ENCODE data around the gene CFAP74. TPM values are rescaled to one million over a fixed set of nuclear protein-coding genes. Genes with fewer than 3 reads are reported as not detected.

CFAP74 gene
- total RNA-seq, 1 experiment from 2014 or later: 0.28 TPM

- no peaks in the 10 kb centered on the region for H4K20me1 ChIP-seq (ENCODE audit: control insufficient read depth, insufficient read depth, insufficient read length)
- no peaks in the 10 kb centered on the region for H3K23me2 ChIP-seq (ENCODE audit: insufficient read length, low read depth, low read length, poor library complexity, severe bottlenecking)
- H3K4ac ChIP-seq (ENCODE audit: low read depth, low read length): no peak overlapping the region
- no peak overlapping the region for H2AK5ac ChIP-seq (ENCODE audit: insufficient read length, low read length)
- no peak overlapping the region for H2BK12ac ChIP-seq (ENCODE audit: insufficient read length, low read depth, low read length)
- no peak overlapping the region for H3K9ac ChIP-seq (ENCODE audit: extremely low read depth, insufficient read length, low read length)
- no peaks in the 10 kb centered on the region for H3K79me2 ChIP-seq (ENCODE audit: insufficient read depth, low read length)
- no peak for TF ChIP-seq CTCF (conservative IDR thresholded peaks at IDR 0.05)
- H2BK20ac ChIP-seq (ENCODE audit: low read depth, low read length, poor library complexity, severe bottlenecking): no peak overlapping the region
- H4K8ac ChIP-seq (replicated peaks; ENCODE audit: insufficient read length, low read depth, low read length): no peak overlapping the region
- no peak overlapping the region for H3K23ac ChIP-seq (ENCODE audit: insufficient read length, low read depth, low read length)
- Mint-ChIP-seq H3K4me3 (no peak overlapping the region), H3K36me3 (ENCODE audit: insufficient read depth in 1 of 3, low read depth in 3 of 3) (peaks cover 0 to 11% (median 0%) of the 10 kb centered on the region in 3 experiments; a peak in 2 of 7 replicates), H3K4me1 (peaks cover 0 to 10% of the 10 kb centered on the region in 2 experiments; a peak in 3 of 4 replicates), H3K27ac (peak overlapping the region in 2 of 3 experiments; percentile 61 to 72; a peak in 2 of 7 replicates), H3K27me3 (ENCODE audit: low read depth) (peaks cover 5% of the 10 kb centered on the region), H3K9me3 (peaks cover 16 to 20% of the 10 kb centered on the region in 2 experiments)
- no peak overlapping the region for H2AFZ ChIP-seq (ENCODE audit: low read length)
- no peak overlapping the region for H2BK15ac ChIP-seq (ENCODE audit: low read depth, low read length)
- H3K79me1 ChIP-seq (ENCODE audit: insufficient read depth, low read depth, low read length, poor library complexity, severe bottlenecking): no peaks in the 10 kb centered on the region
- no peaks in the 10 kb centered on the region for H3K27me3 ChIP-seq (ENCODE audit: insufficient read depth, low read length)
- H3K4me1 ChIP-seq (ENCODE audit: insufficient read depth, low read length): no peaks in the 10 kb centered on the region
- H3K18ac ChIP-seq (ENCODE audit: insufficient read length, low read depth, low read length): no peak overlapping the region
- no peaks in the 10 kb centered on the region for H3K9me3 ChIP-seq (ENCODE audit: control insufficient read depth, low read depth, low read length)
- H4K91ac ChIP-seq (ENCODE audit: insufficient read length, low read depth, low read length): no peak overlapping the region
- no peak overlapping the region for H3K4me2 ChIP-seq (ENCODE audit: insufficient read depth, insufficient read length, low read length)
- no peak overlapping the region for H3T11ph ChIP-seq (ENCODE audit: low read length)
- no peak overlapping the region for H3K27ac ChIP-seq (ENCODE audit: insufficient read length, low read depth, low read length)
- H2BK120ac ChIP-seq (ENCODE audit: low read depth, low read length, poor library complexity, severe bottlenecking): no peak overlapping the region
- no peak for DNase-seq
- H2BK5ac ChIP-seq (ENCODE audit: insufficient read length, low read length): no peak overlapping the region
- WGBS (ENCODE audit: extremely low coverage, insufficient read length, low lambda C conversion rate): no CpG with 5 or more reads among the region's 11 CpGs
- no peak overlapping the region for H4K5ac ChIP-seq (ENCODE audit: insufficient read length, low read depth, low read length)
- H3K14ac ChIP-seq (ENCODE audit: insufficient read depth, low read length): no peak overlapping the region
- H3K56ac ChIP-seq (ENCODE audit: insufficient read length, low read depth, low read length): no peak overlapping the region
Observed at GRCh38 chr1:1978108-1978507, 25.5 kb downstream of the CFAP74 start.
